Prostate gland (tissue), 2 donors: ENCODE measurements around the gene JADE2. TPM values are rescaled to one million over a fixed set of nuclear protein-coding genes. Genes with fewer than 3 reads are reported as not detected.

Experiments used
- DNase-seq: peaks from one replicate; pipeline ENCODE4 v3.0.0-alpha.2; 2019; ENCODE audit warnings: low spot score
- H3K27ac ChIP-seq, 2 donors: fragments of 200-600 bp; sonication (generic); 2 replicates each; pipeline ENCODE4 v1.5.1; 2017 to 2019
- H3K27me3 ChIP-seq: fragments of 200-600 bp; sonication (generic); replicated peaks from 2 replicates; pipeline ENCODE4 v1.5.1; 2019; ENCODE audit not compliant: insufficient read depth
- H3K36me3 ChIP-seq, 2 donors: fragments of 200-600 bp; sonication (generic); 1 replicate in 1 of 2; 2 replicates in 1 of 2; pipeline versions ENCODE4 v1.5.1 to v1.8.1; 2017 to 2019
- H3K4me1 ChIP-seq: fragments of 200-600 bp; sonication (generic); replicated peaks from 2 replicates; pipeline ENCODE4 v1.5.1; 2019
- H3K4me3 ChIP-seq, 2 donors: fragments of 200-600 bp; sonication (generic); 2 replicates each; pipeline ENCODE4 v1.5.1; 2017 to 2019
- H3K9me3 ChIP-seq: fragments of 200-600 bp; sonication (generic); 2 replicates; pipeline ENCODE4 v1.5.1; 2017
- POLR2A ChIP-seq: fragments of 450-650 bp; IDR thresholded peaks from one replicate; pipeline ENCODE4 v1.6.1; 2016; ENCODE audit warnings: antibody characterized with exemption, mild to moderate bottlenecking
- POLR2AphosphoS5 ChIP-seq: sonication (generic); formaldehyde crosslinking; IDR thresholded peaks from one replicate; pipeline ENCODE4 v1.6.1; 2017; ENCODE audit warnings: antibody characterized with exemption
- WGBS: methylation state at CpG from one replicate; pipeline ENCODE4 v1.1.5; 2018; 5-methylcytosine and 5-hydroxymethylcytosine counted together
- intact Hi-C: fragments of 100-400 bp; cut with DNase I; formaldehyde crosslinking; loops from one replicate; pipeline ENCODE4 v1.14.2; 2022
- total RNA-seq, 2 donors: library from RNA; depleted of rRNA; stranded (reverse); fragments of >200 nt; gene quantifications; one replicate each; pipeline ENCODE4 v1.1.0, GENCODE V29; 2016
- TF ChIP-seq, protein P1 (sequence below), 4 experiments: fragments of 200-600 bp in 2 of 4; fragments of 450-650 bp in 2 of 4; sonication (generic) in 2 of 4; IDR thresholded peaks; 1 replicate in 3 of 4; 2 replicates in 1 of 4; pipeline ENCODE4 v1.5.1; 2016 to 2019; ENCODE audit warnings: antibody characterized with exemption in 4 of 4, mild to moderate bottlenecking in 2 of 4, moderate library complexity in 2 of 4

Gene JADE2
- total RNA-seq, 2 donors from 2014 or later: 63.4 to 87.1 TPM

DNA sequence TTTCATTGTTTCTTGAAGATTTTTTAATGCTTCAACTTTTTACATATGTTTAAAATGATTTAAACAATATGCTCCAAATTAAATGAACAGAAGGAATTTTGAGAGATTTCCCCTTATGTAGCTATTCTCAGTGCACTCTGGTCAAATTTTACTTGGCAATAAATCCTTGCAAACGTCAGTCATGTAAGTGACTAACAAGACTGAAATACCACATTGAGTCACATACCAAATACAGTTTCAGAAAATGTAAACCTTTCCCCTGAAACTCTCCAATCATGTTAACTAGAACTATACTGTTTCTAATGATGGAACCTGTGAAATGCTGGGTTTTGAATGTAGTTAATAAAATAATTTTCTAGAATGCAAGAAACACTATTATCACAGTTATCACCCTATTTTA is 77.6 kb downstream of the JADE2 start:
- intact Hi-C loops: no loop called here
- 40% methylated on average over 1 of the region's 1 CpG for WGBS

DNA sequence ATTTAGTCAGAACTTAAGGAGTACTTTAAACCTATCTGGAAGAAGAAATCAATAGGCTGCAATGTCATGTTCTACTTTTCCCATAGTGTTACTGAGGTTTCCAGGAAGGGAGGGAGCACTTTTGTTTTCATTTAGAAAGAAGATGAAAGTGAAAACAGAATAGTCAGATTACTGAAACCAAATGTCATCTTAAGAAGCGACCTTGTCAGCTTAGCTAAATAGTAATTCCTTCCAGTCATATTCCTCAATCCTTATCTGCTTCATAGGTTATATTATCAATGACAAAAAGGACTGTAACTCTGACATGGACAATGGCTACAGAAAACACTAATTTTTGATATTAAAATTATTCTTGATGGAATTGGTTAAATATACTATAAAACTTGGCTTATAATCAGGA is 79.4 kb downstream of the JADE2 start:
- Histone ChIP-seq H3K4me3 (no peak overlapping the region), H3K9me3 (no peaks in the 10 kb centered on the region), H3K27ac (no peak overlapping the region), H3K27me3 (no peaks in the 10 kb centered on the region), H3K36me3 (peaks cover 0 to 18% of the 10 kb centered on the region in 2 donors), H3K4me1 (no peaks in the 10 kb centered on the region)
- intact Hi-C loops: no loop called here
- DNase-seq: no peak
- TF ChIP-seq, protein P1, sequence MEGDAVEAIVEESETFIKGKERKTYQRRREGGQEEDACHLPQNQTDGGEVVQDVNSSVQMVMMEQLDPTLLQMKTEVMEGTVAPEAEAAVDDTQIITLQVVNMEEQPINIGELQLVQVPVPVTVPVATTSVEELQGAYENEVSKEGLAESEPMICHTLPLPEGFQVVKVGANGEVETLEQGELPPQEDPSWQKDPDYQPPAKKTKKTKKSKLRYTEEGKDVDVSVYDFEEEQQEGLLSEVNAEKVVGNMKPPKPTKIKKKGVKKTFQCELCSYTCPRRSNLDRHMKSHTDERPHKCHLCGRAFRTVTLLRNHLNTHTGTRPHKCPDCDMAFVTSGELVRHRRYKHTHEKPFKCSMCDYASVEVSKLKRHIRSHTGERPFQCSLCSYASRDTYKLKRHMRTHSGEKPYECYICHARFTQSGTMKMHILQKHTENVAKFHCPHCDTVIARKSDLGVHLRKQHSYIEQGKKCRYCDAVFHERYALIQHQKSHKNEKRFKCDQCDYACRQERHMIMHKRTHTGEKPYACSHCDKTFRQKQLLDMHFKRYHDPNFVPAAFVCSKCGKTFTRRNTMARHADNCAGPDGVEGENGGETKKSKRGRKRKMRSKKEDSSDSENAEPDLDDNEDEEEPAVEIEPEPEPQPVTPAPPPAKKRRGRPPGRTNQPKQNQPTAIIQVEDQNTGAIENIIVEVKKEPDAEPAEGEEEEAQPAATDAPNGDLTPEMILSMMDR (IDR thresholded peaks at IDR 0.05): no peak
- no peak for TF ChIP-seq POLR2A
- no peak for TF ChIP-seq POLR2AphosphoS5
- 88% methylated on average over 1 of the region's 1 CpG for WGBS

More for the DNA sequence above, 77.6 kb downstream of the JADE2 start:
- Histone ChIP-seq H3K27me3 (no peaks in the 10 kb centered on the region), H3K9me3 (no peaks in the 10 kb centered on the region), H3K4me3 (no peak overlapping the region), H3K4me1 (no peaks in the 10 kb centered on the region), H3K27ac (no peak overlapping the region), H3K36me3 (peaks cover 0 to 18% of the 10 kb centered on the region in 2 donors)
- TF ChIP-seq POLR2A (no peak), POLR2AphosphoS5 (no peak)
- TF ChIP-seq, protein P1 (IDR thresholded peaks at IDR 0.05): no peak
- no peak for DNase-seq

DNA sequence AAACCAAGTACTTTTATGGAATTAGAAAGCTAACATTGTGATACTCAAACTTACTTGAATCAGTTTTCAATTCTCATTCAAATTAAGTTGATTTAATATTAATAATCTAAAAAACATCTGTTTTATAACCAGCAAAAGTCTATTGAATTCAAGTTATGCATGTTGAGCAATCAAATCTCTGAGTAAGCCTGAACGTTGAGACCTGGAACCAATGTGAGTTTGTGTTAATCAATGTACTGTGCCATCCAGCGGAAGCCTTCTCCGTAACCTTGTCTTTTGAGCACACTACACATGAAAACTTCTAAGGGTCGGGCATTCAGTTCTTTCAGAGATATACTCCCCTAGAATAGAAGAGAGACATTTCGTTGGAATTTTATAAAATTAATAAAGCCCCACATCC is 81.3 kb downstream of the JADE2 start:
- no peak for DNase-seq
- intact Hi-C loops: no loop called here
- WGBS: 87% methylated on average over 5 of the region's 5 CpGs
- TF ChIP-seq, protein P1 (IDR thresholded peaks at IDR 0.05): no peak
- TF ChIP-seq POLR2A (no peak), POLR2AphosphoS5 (no peak)
- Histone ChIP-seq H3K9me3 (no peaks in the 10 kb centered on the region), H3K27ac (no peak overlapping the region), H3K4me3 (no peak overlapping the region), H3K4me1 (no peaks in the 10 kb centered on the region), H3K36me3 (peaks cover 0 to 18% of the 10 kb centered on the region in 2 donors), H3K27me3 (no peaks in the 10 kb centered on the region)

DNA sequence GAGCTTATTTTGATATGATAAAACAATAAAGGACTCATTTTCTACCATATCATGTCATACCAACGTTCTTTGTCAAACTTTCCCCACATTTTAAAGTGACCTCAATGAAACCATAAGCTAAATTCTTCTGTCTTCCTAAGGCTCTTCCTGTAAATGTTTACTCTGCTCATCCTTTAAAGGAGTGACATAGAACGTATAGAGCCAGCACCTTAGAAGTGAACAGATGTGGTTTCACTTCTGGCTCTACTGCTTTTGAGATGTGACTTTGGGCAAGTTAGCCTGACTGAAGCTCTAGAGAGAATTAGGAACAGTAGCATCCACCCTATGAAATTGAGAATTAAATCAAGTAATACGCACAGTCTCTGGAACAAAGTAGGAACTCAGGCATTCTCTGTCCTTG is 83.1 kb downstream of the JADE2 start:
- 85% methylated on average over 3 of the region's 3 CpGs for WGBS
- intact Hi-C loops: no loop called here
- TF ChIP-seq, protein P1 (IDR thresholded peaks at IDR 0.05): no peak
- TF ChIP-seq POLR2AphosphoS5: no peak
- Histone ChIP-seq H3K27me3 (no peaks in the 10 kb centered on the region), H3K36me3 (peaks cover 0 to 18% of the 10 kb centered on the region in 2 donors), H3K4me3 (no peak overlapping the region), H3K27ac (no peak overlapping the region), H3K9me3 (no peaks in the 10 kb centered on the region), H3K4me1 (no peaks in the 10 kb centered on the region)
- no peak for DNase-seq

DNA sequence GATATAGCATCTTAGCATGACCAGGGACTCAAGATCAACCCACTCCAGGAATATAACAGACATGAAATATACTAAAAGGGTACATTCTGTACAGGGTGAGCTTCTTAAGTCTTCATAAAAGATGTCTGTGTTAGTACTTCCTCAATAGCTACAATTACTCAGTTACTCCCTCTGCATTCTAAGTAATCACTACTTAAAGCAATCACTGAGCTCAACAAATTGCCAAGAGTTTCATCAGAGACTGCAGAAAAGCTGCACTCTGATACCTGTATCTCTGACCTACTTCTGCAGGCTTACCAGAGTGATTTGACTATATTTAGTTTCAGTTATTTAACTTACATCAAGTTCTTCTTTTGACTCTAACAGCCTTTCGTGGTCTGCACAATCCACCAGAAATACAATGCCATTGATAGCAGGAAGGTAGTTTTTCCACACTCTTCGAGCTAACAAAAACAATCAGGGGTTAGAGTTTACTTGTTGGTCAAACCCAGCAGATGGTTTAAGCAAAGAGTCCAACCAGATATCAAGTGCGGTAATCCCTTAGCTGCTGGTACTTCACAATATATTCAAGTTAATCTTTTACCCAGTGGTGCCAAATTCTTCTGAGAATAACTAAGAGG is 83.9 kb downstream of the JADE2 start:
- H3K27me3 ChIP-seq: no peaks in the 10 kb centered on the region
- intact Hi-C loops: no loop called here
- 69% methylated on average over 3 of the region's 3 CpGs for WGBS
- H3K4me1 ChIP-seq: no peaks in the 10 kb centered on the region
- no peak for TF ChIP-seq POLR2AphosphoS5
- TF ChIP-seq, protein P1 (IDR thresholded peaks at IDR 0.05): no peak
- no peak for DNase-seq
- no peak overlapping the region for H3K4me3 ChIP-seq
- no peaks in the 10 kb centered on the region for H3K9me3 ChIP-seq
- H3K27ac ChIP-seq: no peak overlapping the region
- peaks cover 0 to 16% of the 10 kb centered on the region in 2 donors for H3K36me3 ChIP-seq
